ENCODE measurements around the gene MALL.
"Not testable (repeated sequence)": the region's sequence is repeated elsewhere in the genome, so short reads cannot be mapped to it uniquely, and the experiment has no call there.

DNA sequence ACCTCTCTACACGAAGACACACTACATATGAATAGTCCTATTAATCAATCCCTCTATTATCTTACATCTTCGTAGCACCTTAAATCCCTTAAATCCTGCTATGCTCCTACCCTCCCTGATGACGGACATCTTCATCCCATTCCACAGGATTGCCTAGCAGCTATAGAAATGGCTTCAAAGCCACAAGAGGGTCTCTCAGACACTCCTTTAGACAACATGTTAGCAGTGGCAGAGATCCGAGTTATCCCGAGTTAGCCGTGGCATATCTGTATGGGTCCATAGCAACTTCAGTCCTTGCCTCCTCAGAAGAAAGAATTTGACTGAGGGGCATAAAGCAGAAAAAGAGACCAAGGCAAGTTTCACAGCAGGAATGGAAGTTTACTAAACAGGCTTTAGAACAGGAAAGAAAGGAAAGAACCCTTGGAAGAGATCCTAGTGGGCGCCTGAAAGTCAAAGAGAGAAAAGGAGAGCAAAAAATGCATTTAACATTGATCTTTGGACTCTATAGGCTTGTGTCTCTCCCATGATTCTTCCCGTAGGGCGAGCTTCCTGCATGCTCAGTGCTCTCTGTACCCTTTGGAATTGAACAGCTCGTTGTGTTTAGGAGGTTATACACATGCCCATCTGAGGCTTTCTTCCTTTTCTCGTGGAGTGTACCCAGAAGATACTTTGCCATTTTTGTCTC is 56.5 kb downstream of the MALL start:
- not testable (repeated sequence) for TF ChIP-seq SUZ12 (IDR thresholded peaks at IDR 0.05); ARNT (IDR thresholded peaks at IDR 0.05); SP1 (IDR thresholded peaks at IDR 0.05); BHLHE40 (IDR thresholded peaks at IDR 0.05; ENCODE audit: borderline replicate concordance); FOXK2 (IDR thresholded peaks at IDR 0.05); ELF4 (IDR thresholded peaks at IDR 0.05); FOXA1 (IDR thresholded peaks at IDR 0.05); CTBP1 (IDR thresholded peaks at IDR 0.05; ENCODE audit: borderline replicate concordance); TARDBP (IDR thresholded peaks at IDR 0.05)
- TF ChIP-seq, protein P1, sequence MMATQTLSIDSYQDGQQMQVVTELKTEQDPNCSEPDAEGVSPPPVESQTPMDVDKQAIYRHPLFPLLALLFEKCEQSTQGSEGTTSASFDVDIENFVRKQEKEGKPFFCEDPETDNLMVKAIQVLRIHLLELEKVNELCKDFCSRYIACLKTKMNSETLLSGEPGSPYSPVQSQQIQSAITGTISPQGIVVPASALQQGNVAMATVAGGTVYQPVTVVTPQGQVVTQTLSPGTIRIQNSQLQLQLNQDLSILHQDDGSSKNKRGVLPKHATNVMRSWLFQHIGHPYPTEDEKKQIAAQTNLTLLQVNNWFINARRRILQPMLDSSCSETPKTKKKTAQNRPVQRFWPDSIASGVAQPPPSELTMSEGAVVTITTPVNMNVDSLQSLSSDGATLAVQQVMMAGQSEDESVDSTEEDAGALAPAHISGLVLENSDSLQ (IDR thresholded peaks at IDR 0.05) = not testable (repeated sequence)
